ENCODE results near the gene FAM110D. TPM values are rescaled to one million over a fixed set of nuclear protein-coding genes. Genes with fewer than 3 reads are reported as not detected.

The FAM110D gene
- total and polyA plus RNA-seq, 2 experiments from 2014 or later: 0.24 to 0.39 TPM

- Histone ChIP-seq H4K20me1 (replicated peaks; ENCODE audit: insufficient read depth) (no peaks in the 10 kb centered on the region), H2AFZ (peak overlapping the region; percentile 95), H3K27me3 (ENCODE audit: insufficient read depth) (peaks cover 99% of the 10 kb centered on the region), H3K9me2 (ENCODE audit: insufficient read depth) (no peaks in the 10 kb centered on the region), H3K4me1 (ENCODE audit: insufficient read depth) (peaks cover 42% of the 10 kb centered on the region), H3K79me2 (replicated peaks; ENCODE audit: insufficient read depth) (no peaks in the 10 kb centered on the region), H3K36me3 (ENCODE audit: insufficient read depth) (no peaks in the 10 kb centered on the region), H3K4me3 (peak overlapping the region; percentile 65), H3K4me2 (peak overlapping the region; percentile 87), H3K27ac (ENCODE audit: low read depth) (no peak overlapping the region), H3F3A (replicated peaks; ENCODE audit: low read depth) (peaks cover 9% of the 10 kb centered on the region; the same call in 1 of the 2 replicates)
- Mint-ChIP-seq H3K36me3 (ENCODE audit: low read depth) (no peaks in the 10 kb centered on the region), H3K9me3 (peaks cover 3% of the 10 kb centered on the region; the same call in 1 of the 3 replicates), H3K4me1 (peaks cover 51% of the 10 kb centered on the region), H3K4me3 (peak overlapping the region; percentile 73), H3K27me3 (ENCODE audit: insufficient read depth, low read depth, poor library complexity) (peaks cover 76% of the 10 kb centered on the region), H3K27ac (no peak overlapping the region)
- ATAC-seq: peak; percentile 19
- TF ChIP-seq CTCF (conservative IDR thresholded peaks at IDR 0.05; ENCODE audit: low read depth in 2 of 2) (peak in 1 of 2 experiments; percentile 24; a peak in 2 of 4 replicates), EZH2 (IDR thresholded peaks at IDR 0.05; ENCODE audit: low read depth, unreplicated experiment) (peak; percentile 46), STAT1 (IDR thresholded peaks at IDR 0.05; ENCODE audit: unreplicated experiment) (no peak)
- DNase-seq (ENCODE audit: low spot score): peak; percentile 76
These were observed 2.7 kb downstream of the FAM110D start for GRCh38 chr1:26161415-26162219.

GRCh38 chr1:26162220-26162709 lies 3.4 kb downstream of the FAM110D start:
- Histone ChIP-seq H3K9me2 (ENCODE audit: insufficient read depth) (no peaks in the 10 kb centered on the region), H3K4me2 (peak overlapping the region; percentile 87), H3K27me3 (ENCODE audit: insufficient read depth) (peaks cover 93% of the 10 kb centered on the region), H3K4me1 (ENCODE audit: insufficient read depth) (peaks cover 41% of the 10 kb centered on the region), H3K79me2 (replicated peaks; ENCODE audit: insufficient read depth) (no peaks in the 10 kb centered on the region), H3K36me3 (ENCODE audit: insufficient read depth) (no peaks in the 10 kb centered on the region), H2AFZ (peak overlapping the region; percentile 88; the same call in 1 of the 2 replicates), H3F3A (replicated peaks; ENCODE audit: low read depth) (peaks cover 9% of the 10 kb centered on the region; the same call in 1 of the 2 replicates), H3K27ac (ENCODE audit: low read depth) (no peak overlapping the region), H4K20me1 (replicated peaks; ENCODE audit: insufficient read depth) (no peaks in the 10 kb centered on the region), H3K4me3 (peak overlapping the region; percentile 65)
- H3K36me3 Mint-ChIP-seq (ENCODE audit: low read depth): no peaks in the 10 kb centered on the region
- ATAC-seq (no peak), DNase-seq (ENCODE audit: low spot score) (no peak)
- TF ChIP-seq CTCF (conservative IDR thresholded peaks at IDR 0.05; ENCODE audit: low read depth in 2 of 2) (no peak), JUNB (IDR thresholded peaks at IDR 0.05; ENCODE audit: unreplicated experiment) (no peak), ZNF462 (CRISPR knock-in tag; IDR thresholded peaks at IDR 0.05) (no peak), EZH2 (IDR thresholded peaks at IDR 0.05; ENCODE audit: low read depth, unreplicated experiment) (peak; percentile 74)
- no peak overlapping the region for H3K27ac Mint-ChIP-seq
- H3K4me3 Mint-ChIP-seq: peak overlapping the region; percentile 73
- peaks cover 73% of the 10 kb centered on the region for H3K27me3 Mint-ChIP-seq (ENCODE audit: insufficient read depth, low read depth, poor library complexity)
- peaks cover 48% of the 10 kb centered on the region for H3K4me1 Mint-ChIP-seq
- H3K9me3 Mint-ChIP-seq: peaks cover 3% of the 10 kb centered on the region; the same call in 1 of the 3 replicates
